ENCODE results near the gene ADRA2A. TPM values are rescaled to one million over a fixed set of nuclear protein-coding genes. Genes with fewer than 3 reads are reported as not detected.

The ADRA2A gene
- total RNA-seq, 1 donor from 2014 or later: 13.6 TPM

- DNase-seq (ENCODE audit: low spot score, unreplicated experiment): no peak
- Mint-ChIP-seq H3K36me3 (ENCODE audit: insufficient read depth) (peaks cover 2% of the 10 kb centered on the region), H3K27ac (peak overlapping the region; percentile 30), H3K9me3 (ENCODE audit: low read depth) (no peaks in the 10 kb centered on the region), H3K4me1 (ENCODE audit: low read depth) (peaks cover 23% of the 10 kb centered on the region), H3K27me3 (peaks cover 17% of the 10 kb centered on the region), H3K4me3 (ENCODE audit: low read depth) (no peak overlapping the region)
- TF ChIP-seq CTCF (IDR thresholded peaks at IDR 0.05; ENCODE audit: unreplicated experiment): no peak
Measured at GRCh38 chr10:111101796-111102195, 25.0 kb downstream of the ADRA2A start.

GRCh38 chr10:111102359-111102837 lies 25.6 kb downstream of the ADRA2A start:
- Mint-ChIP-seq H3K27me3 (peaks cover 17% of the 10 kb centered on the region), H3K36me3 (ENCODE audit: insufficient read depth) (peaks cover 2% of the 10 kb centered on the region), H3K27ac (no peak overlapping the region), H3K4me1 (ENCODE audit: low read depth) (peaks cover 23% of the 10 kb centered on the region), H3K4me3 (ENCODE audit: low read depth) (no peak overlapping the region), H3K9me3 (ENCODE audit: low read depth) (no peaks in the 10 kb centered on the region)
- DNase-seq (ENCODE audit: low spot score, unreplicated experiment): no peak
- no peak for TF ChIP-seq CTCF (IDR thresholded peaks at IDR 0.05; ENCODE audit: unreplicated experiment)

GRCh38 chr10:111103196-111103840 lies 26.5 kb downstream of the ADRA2A start:
- Mint-ChIP-seq H3K27ac (peak overlapping the region; percentile 77), H3K9me3 (ENCODE audit: low read depth) (no peaks in the 10 kb centered on the region), H3K4me3 (ENCODE audit: low read depth) (no peak overlapping the region), H3K27me3 (peaks cover 17% of the 10 kb centered on the region), H3K36me3 (ENCODE audit: insufficient read depth) (peaks cover 2% of the 10 kb centered on the region), H3K4me1 (ENCODE audit: low read depth) (peaks cover 24% of the 10 kb centered on the region)
- TF ChIP-seq CTCF (IDR thresholded peaks at IDR 0.05; ENCODE audit: unreplicated experiment): peak; percentile 7
- no peak for DNase-seq (ENCODE audit: low spot score, unreplicated experiment)

- H3K27ac Mint-ChIP-seq: peak overlapping the region; percentile 19
- H3K36me3 Mint-ChIP-seq (ENCODE audit: insufficient read depth): peaks cover 2% of the 10 kb centered on the region
- peak overlapping the region; percentile 30 for H3K4me3 Mint-ChIP-seq (ENCODE audit: low read depth)
- H3K4me1 Mint-ChIP-seq (ENCODE audit: low read depth): peaks cover 28% of the 10 kb centered on the region
- no peak for TF ChIP-seq CTCF (IDR thresholded peaks at IDR 0.05; ENCODE audit: unreplicated experiment)
- no peak for DNase-seq (ENCODE audit: low spot score, unreplicated experiment)
- peaks cover 17% of the 10 kb centered on the region for H3K27me3 Mint-ChIP-seq
- no peaks in the 10 kb centered on the region for H3K9me3 Mint-ChIP-seq (ENCODE audit: low read depth)
Measured at GRCh38 chr10:111104811-111105210, 28.0 kb downstream of the ADRA2A start.

GRCh38 chr10:111106081-111106480 lies 29.3 kb downstream of the ADRA2A start:
- DNase-seq (ENCODE audit: low spot score, unreplicated experiment): no peak
- TF ChIP-seq CTCF (IDR thresholded peaks at IDR 0.05; ENCODE audit: unreplicated experiment): no peak
- Mint-ChIP-seq H3K4me1 (ENCODE audit: low read depth) (peaks cover 28% of the 10 kb centered on the region), H3K36me3 (ENCODE audit: insufficient read depth) (peaks cover 2% of the 10 kb centered on the region), H3K27ac (no peak overlapping the region), H3K4me3 (ENCODE audit: low read depth) (no peak overlapping the region), H3K27me3 (peaks cover 18% of the 10 kb centered on the region), H3K9me3 (ENCODE audit: low read depth) (no peaks in the 10 kb centered on the region)

All from progenitor cell of endocrine pancreas (in vitro differentiated cells).